Gastrocnemius medialis (tissue), 4 donors: ENCODE measurements around the gene PIM3.

Experiments
- CTCF ChIP-seq, 5 experiments: fragments of 450-650 bp in 3 of 5; fragments of 200-600 bp in 2 of 5; sonication (generic) in 2 of 5; IDR thresholded peaks in 4 of 5; conservative IDR thresholded peaks in 1 of 5; 1 replicate in 4 of 5; 2 replicates in 1 of 5; pipeline ENCODE4 v1.5.1; 2016 to 2019; ENCODE audit warnings: antibody characterized with exemption in 5 of 5, mild to moderate bottlenecking in 3 of 5, moderate library complexity in 3 of 5
- POLR2A ChIP-seq, 2 donors: fragments of 450-650 bp; IDR thresholded peaks; one replicate each; pipeline ENCODE4 v1.6.1; 2017; ENCODE audit warnings: antibody characterized with exemption in 2 of 2, mild to moderate bottlenecking in 2 of 2, moderate library complexity in 2 of 2

GRCh38 chr22:49911881-49912625 is 48.5 kb upstream of the PIM3 start:
- TF ChIP-seq CTCF (IDR thresholded peaks at IDR 0.05 in 4 of 5, conservative IDR thresholded peaks at IDR 0.05 in 1 of 5) (no peak), POLR2A (IDR thresholded peaks at IDR 0.05) (no peak)
